Measurements from ENCODE around the gene PDZD2.

GRCh38 chr5:32100230-32100629 lies 461.3 kb downstream of the PDZD2 start:
- TF ChIP-seq EZH2 (optimal IDR thresholded peaks at IDR 0.05; ENCODE audit: low read depth, low read length) (no peak), CTCF (IDR thresholded peaks at IDR 0.05; ENCODE audit: low read length) (no peak)

Measured in MM.1S (cell line).